Fibroblast of skin of left biceps (primary cell): ENCODE data around the gene RARRES1.
A peak's percentile ranks its signal among the peaks of the same experiment; 100 is the strongest.

Experiments
- DNase-seq, 2 experiments: peaks; one replicate each; pipeline ENCODE4 v3.0.0-alpha.2; 2013; ENCODE audit warnings: low read depth in 2 of 2

Gene RARRES1

DNA sequence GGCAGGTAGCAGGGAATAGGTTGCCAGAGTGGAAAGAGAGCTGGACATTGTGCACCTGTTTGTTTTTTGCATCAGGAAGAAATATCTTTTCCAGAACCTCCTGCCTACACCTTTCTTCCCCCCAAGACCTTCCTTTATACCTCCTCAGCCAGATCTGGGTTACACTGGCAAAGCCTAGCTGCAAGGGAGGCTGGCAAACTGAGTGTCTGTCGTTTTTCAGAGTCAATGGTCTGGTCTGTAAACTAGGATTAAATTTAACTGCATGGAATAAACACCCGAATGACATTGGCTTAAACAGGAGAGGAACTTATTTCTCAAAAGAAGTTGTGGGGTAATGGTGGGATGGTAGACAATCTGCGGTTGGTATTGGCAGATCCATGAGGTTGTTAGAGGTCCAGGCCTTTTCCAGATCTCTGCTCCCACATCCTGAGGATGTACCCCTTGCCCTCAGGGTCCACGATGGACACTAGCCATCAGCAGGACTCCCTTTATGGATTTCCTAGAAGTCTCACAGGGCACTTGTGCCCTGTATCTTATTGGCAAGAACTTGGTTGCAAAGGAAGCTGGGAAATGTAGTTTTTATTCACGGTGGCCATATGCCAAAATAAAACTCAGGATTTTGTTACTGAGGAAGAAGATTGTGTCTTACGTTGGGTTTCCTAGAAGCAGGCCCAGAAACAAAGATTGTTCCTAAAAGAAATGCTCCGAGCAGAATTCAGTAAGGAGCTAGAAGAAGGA lies 3.2 kb upstream of the RARRES1 start:
- no peak for DNase-seq

DNA sequence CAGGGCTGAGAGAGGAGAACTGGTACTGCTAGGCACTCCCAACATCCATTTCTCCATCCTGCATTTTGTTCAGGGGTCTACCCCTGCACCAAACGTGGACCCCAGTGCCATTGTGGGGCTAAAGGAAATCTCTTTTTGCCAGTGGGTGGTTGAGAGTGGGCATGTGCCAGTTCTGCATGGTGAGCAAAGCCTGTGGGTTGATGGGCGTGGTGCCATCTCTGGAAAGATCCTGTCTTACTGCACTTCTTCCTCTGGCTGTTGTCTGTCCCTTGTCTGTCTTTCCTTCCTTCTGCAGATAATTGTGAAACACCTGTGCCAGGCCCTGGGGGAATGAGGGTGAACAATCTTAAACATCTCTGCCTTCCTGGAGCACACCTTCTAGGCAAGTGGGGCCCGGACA lies 1.4 kb upstream of the RARRES1 start:
- DNase-seq: no peak

DNA sequence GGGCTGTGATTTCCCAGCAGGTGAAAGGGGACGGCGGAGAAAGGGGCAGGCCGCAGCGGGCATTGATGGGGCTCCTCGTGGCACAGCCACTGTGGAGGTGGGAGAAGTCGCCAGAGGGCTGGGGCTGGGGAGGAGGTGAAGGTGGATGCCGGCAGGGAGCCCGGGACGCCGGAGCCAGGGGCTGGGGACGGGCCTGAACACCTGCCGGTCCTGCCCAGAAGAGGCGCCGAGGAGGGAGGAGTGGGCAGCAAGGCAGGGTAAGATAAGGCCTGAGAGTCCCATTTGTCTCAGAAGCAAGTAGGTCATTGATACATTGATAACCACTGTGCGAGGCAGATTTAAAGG lies 571 bp upstream of the RARRES1 start:
- no peak for DNase-seq

DNA sequence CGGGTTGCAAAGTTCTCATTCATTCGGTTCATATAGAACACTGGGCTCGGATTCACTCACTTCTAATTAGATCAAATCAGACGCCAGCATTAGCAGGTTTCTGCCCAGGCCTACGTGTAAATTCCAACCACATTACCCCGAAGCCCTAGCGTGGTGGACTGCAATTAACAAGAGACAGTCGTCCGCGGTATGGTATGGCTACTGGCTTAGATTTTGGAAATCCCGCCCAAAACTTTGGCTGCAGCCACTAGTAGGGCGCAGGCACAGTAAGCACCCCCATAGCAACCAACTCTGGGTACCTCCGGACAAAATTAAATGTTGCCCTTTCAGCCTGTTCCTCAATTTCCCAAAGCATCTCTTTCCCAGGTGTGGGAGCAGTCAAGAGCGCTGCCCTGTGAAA lies 771 bp downstream of the RARRES1 start:
- no peak for DNase-seq

DNA sequence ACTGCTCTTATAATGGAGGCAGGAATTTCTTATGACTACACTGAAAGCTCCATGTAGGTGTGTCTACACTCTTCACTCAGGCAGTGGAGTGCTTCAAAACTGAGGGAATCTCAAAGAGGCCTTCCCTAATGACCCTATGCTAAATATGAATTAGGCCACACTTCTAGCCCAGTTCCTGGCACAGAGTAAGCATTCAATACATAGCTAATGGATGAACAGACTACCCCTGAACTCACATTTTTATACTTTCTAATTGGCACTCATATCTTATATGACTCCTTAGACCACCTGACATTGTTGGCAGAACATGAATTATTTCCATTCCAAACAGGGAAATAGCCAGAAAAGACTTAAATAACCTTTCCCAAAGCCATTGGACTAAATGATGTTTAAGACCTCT lies 3.4 kb downstream of the RARRES1 start:
- no peak for DNase-seq

DNA sequence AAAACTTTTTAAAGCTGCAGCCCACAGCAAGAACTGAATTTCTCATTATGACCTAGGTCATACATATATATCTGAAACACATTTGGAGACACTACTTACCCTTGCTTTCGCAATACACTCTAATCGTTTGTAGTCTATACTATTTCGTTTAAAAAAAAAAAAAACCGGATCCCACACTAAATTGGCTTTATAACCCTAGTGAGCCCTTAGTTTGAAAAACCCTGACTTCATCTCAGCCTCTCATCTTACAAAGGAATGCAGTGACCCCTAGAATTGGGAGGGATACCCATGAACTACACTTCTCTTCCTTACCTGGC lies 4.2 kb downstream of the RARRES1 start:
- DNase-seq: no peak

DNA sequence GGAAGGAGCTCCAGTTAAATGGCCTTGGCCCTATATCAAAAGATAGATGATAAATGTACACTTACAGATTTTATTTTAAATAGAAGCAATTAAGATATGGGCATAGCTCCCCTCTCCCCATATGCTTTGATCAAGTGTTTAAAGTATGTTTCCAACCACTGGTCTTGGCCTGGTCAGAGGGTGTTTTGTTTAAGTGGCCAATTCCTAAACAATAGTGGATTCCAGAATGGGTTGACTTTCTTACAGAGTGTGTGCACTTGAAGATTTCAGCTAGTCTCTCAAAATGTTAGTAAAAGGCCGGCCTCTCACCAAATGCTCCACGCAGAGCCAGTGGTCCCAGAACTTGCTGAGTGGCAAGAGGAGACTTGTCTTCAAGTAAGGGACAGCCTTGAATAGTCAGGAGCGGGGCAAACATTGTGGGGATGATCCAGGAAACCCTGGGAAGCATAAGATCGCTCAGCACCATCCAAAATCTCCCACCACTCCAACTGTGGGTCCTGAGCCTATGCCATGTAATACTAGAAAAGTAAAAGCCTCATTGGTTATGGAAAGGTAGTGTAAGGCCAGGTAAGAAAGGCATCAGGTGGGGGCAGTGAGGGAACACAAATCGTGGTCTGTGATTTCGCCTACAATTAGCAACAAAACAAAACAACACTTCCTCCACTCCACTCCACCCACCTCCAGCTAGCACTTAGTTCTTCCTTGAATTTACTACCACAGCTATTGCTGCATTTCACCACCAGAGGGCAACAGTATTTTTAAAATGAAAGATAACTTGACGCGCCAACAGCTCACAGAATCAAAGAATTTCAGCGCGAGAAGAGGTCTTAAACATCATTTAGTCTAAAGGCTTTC lies 4.8 kb downstream of the RARRES1 start:
- no peak for DNase-seq

DNA sequence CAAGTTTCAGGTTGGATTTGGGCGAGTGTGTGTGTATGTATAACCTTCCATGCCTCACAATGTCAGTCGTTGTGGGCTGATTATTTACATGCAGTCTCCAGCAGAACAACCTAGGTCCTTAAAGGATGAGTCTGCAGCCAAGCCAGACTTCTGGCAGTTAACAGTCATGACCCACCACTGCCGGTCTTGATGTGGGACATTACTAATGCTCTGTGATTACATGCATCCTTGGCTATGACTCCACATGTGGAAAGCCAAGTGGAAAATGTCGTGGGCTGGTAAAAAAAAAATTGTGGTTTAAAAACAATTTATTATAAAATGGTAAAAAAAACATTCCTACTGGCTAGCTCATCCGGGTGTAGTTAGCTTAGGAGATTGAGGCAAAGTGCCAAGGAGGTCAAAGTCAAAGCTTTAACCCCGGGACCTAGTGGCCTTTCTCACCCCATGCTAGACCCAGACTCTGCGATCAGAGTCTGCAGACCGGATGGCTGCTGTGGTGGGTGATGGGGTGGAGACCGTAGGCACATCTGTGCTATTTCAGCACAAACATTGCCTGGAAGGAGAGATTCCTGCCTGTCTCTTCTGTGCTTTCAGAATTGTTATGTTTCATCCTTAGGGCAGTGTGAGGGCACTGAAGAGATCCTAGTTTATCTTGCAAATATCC lies 6.8 kb downstream of the RARRES1 start:
- peak; percentile 85 to 88 for DNase-seq

DNA sequence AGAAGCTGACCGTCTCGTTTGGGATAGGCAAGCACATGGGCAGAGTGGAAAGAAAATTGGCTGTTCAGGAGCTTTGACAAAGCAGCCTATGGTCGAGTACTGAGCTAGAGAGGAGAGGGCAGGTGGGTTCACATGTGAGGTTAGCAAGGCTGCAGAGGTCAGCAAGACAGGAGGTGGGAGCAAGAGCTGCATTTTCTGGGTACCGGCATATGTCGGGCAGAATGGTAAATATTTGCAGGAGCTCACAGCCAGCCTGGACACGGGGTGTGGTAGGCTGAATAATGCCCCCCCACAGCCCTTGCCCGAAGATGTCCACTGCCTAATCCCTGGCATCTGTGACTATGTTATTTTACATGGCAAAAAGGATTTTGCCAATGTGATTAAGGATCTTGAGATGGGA lies 8.3 kb downstream of the RARRES1 start:
- DNase-seq: no peak

DNA sequence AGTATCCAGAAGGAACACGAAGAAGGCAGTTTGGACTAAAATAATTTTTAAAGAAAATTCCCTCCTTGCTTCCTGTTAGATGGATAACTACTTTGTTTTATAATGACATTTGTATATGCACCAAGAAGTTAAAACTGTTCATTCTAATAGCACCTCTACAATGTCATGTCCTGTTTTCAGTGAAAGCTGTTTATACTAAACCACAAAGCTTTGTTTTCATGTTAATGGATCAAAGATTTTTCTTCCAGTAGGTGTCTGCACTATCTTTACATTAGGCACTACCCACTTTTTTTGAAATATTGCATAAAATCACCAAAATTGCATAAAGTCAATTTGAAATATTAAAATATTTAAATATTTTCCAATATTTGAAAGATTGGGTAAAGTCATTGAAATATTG lies 10.1 kb downstream of the RARRES1 start:
- DNase-seq: no peak

DNA sequence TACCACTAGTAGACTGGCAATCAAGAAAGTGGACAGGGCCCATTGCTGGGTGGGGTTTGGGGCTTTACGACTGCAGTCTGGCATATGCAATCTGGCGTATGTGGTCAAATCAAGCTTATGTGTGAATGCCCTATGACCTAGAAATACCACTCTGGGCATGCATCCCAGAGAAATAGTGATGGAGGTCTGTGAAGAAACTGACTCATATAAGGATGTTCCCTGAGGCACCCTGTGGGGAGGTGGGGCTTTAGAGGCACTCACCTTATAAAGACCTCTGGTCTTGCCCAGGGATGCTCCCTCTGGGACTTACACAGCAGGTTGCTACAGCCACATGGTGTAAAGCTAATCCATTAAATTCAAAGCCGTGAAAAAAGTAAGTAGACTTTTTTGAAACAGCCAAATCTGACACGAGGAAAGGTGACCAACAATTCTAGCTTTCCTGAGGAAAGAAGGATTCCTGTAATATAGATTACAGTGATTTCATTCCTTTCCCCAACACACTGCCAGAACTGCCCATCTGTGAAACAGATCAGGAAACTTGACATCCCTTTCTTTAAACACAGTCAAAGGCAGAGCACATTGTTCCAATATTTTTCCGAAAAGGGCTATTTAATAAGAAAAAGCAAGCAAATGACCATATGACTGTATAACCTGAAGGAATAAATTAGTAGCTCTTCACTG lies 13.6 kb downstream of the RARRES1 start:
- DNase-seq: peak in 1 of 2 experiments; percentile 65

DNA sequence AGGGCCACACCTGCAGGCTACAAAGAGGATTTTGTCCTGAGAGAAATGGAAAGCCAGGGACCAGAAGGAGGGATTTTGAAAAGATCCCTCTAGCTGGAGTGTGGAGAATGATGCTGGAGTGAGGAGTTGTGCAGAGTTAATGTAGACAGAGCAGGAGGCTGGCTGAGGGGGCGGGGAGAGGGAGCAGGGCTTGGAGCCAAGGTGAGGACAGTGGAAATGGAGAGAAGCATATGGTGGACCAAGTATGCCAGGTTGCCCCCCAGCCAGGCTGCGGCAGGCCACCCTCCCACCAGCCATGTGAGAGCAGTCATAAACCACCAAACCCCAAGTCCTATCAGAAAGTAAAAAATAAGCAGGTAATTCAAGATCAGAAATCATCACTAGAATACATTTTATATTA lies 14.7 kb downstream of the RARRES1 start:
- no peak for DNase-seq

DNA sequence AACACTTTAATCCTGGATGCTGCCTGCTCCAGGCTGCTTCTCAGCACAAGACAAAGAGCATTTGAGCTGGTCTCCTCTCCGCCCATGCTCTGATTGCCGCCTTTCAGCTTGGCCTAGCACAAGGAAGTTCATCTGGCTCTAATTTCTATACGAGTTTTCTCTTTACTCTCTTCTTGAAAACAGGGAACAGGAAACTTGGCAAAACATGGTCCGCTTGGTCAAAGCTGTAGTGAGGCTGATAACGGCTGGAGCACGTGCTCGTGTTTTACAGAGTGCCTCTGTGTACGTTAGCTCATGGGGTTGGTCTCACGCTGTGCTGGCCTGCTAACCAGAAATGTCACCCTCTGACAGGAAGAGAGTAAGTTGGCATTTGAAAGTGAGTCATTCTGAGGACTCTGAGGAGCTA lies 19.2 kb downstream of the RARRES1 start:
- no peak for DNase-seq

DNA sequence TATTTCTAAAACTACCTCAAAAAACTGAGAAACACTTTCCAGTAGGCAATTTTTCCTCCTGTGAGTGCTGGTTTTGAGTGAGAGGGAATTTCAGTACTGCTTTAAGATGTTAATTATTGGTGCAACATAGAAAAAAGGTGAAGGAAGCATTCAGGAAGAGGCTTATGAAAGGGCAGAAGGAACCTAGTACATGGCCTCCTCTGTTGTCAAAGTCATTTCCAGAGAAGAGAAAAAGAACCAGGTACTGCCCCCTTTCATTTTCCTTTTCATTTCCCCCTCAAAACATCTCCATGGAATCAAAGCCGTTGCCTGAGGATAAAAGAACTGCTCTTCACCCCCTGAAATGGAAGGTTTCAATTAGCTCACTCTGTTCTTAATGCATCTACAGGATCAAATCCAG lies 19.8 kb downstream of the RARRES1 start:
- DNase-seq: no peak

DNA sequence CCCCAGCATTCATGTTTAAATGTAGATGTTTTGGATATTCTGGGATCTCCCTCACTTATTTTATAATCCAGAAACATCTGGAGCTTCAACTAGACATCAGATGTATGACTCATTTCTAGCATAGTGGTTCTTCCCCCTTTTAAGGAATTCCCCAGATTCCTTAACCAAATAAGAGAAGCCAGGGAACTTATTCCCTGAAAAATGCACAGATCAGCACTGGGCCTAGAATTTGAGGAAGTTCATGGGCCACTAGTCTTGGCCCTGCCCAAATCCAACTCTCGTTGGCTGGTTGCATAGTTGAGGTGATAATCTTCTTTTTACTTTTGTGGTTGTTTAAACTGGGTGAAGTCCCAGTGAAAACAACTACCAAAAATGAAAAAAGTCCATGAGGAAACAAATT lies 20.4 kb downstream of the RARRES1 start:
- peak; percentile 86 to 89 for DNase-seq

DNA sequence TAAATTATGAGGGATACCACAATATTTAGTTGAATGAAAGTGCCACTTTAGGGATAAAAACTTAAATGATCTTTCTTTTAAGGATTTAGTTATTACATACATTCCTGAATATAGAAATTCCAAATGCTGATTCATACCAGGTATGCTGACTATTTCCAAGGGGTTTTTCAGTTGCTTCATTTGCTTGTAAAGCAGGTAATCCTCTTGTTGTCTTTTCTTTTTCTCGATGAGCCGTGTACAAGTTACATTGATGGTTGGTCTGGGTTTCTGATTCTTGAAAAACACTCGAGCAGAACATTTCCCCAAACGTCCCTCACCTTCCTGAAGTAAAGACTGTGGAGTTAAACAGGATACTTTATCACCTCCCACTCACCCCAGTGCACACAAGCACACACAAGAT lies 21.7 kb downstream of the RARRES1 start:
- no peak for DNase-seq

DNA sequence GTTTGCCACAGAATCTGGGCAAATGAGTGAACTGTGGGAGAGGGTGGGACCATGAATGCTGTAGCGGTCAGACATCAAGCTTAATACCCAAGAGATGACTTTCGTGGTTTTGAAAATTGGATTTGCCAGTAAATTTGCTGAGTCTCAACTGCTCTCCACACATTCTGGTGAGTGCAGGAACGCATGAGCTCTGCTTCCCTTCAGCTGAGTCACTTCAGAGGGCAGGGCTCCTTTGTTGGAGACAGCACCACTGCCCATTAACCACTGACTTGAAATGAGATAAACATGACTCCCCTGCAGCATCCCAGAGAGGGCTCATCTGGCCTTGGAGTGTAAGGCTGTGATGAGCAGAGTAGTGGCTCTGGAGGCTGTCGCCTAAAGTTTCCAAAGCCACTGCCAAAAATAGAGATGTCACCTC lies 22.6 kb downstream of the RARRES1 start:
- peak; percentile 96 to 97 for DNase-seq

DNA sequence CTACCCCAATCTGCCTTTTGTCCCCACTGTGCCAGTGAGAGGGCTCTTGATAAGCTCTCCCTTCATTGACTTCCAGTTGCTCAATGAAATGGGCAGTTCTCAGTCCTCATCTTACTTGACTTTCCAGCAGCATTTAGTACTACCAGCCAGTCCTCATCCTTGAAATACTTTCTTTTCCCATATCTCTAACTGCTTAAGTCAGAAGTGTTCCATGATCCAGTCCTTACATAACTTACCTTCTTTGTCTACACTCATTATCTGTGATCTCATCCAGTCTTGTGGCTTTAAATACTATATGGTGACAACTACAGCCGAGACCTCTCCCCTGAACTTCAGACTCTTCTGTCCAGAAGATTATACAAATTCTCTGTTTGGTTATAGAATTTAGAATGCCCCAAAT lies 28.7 kb downstream of the RARRES1 start:
- no peak for DNase-seq

DNA sequence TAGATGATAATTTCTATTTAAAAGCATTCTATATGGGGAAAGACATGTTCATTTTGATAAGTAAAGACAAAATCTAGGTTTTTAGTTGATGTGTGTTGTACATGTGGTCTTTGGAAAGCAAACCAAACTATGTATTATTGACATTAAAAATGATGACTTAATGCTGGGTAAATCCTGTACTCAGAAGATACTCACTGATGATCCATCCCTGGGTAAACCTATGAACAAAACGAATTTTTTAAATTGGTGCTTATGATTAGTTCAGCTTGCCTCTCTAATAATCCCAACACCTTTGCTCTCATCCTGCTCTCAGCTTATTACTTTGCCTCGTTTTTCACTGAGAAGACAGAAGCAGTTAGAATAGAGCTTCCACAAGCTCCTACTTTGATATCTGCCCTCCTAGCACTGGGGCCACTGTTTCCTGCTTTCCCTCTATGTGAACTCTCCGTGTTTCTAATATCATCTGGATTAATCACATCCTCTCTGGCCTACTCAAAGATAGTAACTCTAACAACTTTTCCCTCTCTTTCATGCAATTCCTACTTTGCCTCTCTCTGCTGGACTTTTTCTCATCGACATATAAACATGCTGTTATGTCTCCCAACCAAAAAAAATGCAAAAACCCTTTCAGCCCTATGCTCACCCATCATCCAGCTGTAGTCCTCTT lies 29.3 kb downstream of the RARRES1 start:
- no peak for DNase-seq

DNA sequence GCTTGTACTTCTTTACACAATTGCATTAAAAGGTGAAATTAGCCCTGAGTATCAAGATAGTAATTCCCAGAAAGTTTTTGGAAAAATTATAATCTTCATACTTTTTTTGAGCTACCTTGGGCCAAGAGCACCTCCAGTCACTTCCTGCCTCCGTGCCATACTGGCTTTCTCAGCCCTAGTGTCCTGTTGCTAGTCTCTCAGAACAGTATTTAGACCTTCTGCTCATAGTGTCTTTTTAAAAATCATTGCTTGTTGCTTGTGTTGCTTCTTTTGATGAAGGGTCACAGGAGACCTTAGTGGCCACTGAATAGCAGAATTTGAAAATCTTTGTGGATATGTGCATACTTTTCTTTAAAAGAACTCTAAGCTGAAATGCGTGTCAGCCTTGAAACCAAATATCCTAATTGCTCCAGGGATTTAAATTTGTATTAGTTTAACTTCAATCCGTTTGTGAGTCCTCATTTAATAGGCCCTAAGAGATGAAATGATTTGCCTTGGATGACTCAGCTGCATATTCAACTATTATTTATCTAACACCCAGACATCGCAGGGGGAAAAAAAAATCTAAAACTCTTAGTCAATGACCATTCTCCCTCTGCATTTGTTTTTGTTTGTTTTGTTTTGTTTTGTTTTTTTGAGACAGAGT lies 30.7 kb downstream of the RARRES1 start:
- no peak for DNase-seq

DNA sequence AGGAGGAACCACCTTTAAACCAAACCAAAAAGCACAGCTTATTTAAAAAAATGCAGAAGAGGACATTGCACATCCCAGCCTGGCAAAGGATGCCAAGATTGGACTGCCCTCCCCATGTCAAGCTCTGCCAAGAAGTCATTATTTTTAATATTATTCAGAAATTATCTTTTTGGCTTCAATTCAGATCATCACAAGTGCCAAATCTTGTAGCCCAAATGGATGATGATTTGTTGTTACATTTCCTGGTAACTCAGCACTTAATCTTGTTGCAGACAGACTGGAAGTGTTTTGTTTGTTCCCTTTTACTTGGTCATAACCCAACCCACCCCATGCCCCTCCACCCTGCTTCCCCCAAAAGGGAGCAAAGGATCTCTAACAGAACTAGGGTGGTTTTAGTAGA lies 31.7 kb downstream of the RARRES1 start:
- no peak for DNase-seq
